Activated CD8-positive, alpha-beta memory T cell treated with anti-CD3 and anti-CD28 coated beads for 4 hours (primary cell): ENCODE results near the gene RAB42.
A peak's percentile ranks its signal among the peaks of the same experiment; 100 is the strongest.
"Not testable (repeated sequence)": the region's sequence is repeated elsewhere in the genome, so short reads cannot be mapped to it uniquely, and the experiment has no call there.

ENCODE experiments used
- DNase-seq, 2 donors: peaks; one replicate each; pipeline ENCODE4 v3.0.0-alpha.2; 2020; ENCODE audit warnings: low read depth in 2 of 2

The RAB42 gene, protein sequence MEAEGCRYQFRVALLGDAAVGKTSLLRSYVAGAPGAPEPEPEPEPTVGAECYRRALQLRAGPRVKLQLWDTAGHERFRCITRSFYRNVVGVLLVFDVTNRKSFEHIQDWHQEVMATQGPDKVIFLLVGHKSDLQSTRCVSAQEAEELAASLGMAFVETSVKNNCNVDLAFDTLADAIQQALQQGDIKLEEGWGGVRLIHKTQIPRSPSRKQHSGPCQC

GRCh38 chr1:28591708-28592320 lies at the start of gene RAB42:
Gene RAB42, plus strand, starts transcription at chr1:28592265. Its CDS starts 247 bp downstream, at chr1:28592512.
- no peak for DNase-seq

DNA sequence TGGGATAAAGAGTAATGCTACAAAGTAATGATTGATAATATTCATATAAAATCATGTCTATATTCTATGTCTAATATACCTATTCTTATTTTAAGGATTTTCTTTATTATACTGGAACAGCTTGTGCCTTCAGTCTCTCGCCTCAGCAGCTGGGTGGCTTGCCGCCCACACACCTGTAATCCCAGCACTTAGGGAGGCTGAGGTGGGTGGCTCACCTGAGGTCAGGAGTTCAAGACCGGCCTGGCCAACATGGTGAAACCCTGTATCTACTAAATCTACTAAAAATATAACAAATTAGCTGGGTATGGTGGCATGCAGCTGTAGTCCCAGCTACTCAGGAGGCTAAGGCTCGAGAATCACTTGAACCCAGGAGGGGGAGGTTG lies 46.8 kb upstream of the RAB42 start:
- no peak for DNase-seq

DNA sequence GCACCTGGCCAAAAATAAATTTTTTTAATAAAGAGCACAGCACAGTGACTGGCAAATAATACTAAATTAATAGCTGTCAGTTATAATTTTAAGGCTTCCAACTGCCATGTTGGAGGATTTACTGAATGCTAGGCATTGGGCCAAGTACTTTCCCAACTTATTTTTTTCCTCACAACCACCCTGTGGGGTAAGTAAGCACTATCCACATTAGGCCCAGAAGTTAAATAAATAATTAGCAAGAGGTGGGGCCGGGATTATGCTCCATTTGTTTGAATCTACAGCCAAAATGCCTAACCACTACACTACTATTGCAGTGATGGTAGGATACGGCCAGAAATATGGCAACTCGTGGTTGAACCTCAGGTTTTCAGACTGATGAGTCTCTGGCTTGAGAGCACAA lies 43.7 kb upstream of the RAB42 start:
- DNase-seq, result no peak

GRCh38 chr1:28551381-28551780 lies 40.7 kb upstream of the RAB42 start:
- DNase-seq, result no peak

DNA sequence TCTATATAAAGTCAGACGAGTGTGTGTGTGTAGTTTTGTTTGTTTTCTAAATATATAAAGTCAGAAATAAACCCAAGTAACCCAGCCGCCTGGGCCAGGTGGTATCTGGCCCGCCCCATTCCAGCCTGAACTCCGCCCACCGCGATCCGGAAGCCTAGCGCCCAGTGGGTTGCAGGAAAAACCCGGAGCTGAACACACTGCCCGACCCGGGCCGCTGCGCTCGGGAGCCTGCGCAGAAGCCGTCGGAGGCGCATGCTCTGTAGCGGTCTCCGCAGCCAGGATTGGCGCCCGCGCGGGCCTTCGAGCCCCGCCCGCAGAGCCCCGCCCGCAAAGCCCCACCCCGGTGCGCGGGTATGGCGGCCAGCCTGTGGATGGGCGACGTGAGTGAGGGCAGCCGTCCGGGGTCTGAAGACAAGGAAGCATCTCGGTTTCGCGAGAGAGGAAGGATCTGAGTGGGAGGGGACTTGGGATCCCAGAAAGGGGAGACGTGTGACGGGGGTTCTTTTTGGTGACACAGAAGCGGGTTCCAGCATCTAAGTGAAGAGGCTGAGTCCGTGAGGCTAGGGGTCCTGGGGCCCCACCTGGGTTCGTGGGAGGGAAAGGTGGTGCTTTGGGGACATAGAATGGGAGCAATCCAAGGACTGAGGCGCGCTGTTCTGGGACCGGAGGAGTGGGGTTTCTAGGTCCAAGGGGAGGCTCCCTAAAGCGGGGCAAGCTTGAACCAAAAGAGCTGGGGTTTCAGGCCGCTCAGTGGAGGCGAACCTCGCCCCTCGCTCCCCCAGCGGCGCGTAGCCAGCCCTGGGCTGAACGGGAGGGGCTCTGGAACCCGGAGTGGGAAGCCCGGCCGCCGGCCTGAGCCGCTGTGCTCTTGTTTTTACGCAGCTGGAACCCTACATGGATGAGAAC lies 39.1 kb upstream of the RAB42 start, which contains the start of gene TRNAU1AP:
Gene TRNAU1AP, plus strand, starts transcription at position 328 of the 906 bp plus-strand sequence. Its CDS starts 26 bp downstream, at position 354.
- peak; percentile 93 to 94 for DNase-seq

DNA sequence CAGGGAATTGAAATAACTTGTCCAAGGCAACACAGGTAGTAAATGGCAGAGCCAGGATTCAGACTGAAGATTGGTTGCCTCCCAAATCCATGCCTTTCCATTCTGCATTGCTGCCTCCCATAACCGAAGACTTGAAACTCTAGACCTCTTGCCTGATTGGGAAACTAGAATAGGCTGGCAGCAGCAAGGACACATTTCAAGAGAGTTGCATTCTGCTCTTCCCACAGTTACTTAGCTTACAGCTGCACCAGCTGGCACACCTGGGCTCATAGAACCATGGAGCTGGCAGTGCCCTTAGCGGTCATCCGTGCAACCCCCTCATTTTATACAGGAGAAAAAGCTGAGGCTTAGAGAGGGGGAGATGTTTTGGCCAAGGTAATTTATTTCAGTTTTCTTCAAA lies 31.2 kb upstream of the RAB42 start:
- no peak for DNase-seq

DNA sequence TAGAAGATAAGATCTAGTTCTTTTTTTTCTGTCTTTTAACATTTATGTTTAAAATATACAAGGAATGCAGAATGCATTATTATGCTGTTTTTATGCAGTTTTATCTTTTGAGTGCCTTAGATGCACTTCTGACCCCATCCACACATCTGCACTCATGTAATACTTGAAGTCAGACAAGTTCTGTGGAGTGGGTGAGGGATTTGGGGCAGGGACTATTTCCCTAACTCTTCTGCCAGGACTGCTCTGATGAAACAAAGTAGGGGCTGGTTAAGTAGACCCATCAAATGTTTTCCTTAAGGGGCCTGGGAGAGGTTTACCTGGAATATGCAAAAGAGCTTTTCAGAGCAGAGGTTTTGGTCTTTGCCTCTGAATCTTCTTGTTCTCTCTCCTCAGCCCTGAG lies 27.8 kb upstream of the RAB42 start:
- DNase-seq, result no peak

DNA sequence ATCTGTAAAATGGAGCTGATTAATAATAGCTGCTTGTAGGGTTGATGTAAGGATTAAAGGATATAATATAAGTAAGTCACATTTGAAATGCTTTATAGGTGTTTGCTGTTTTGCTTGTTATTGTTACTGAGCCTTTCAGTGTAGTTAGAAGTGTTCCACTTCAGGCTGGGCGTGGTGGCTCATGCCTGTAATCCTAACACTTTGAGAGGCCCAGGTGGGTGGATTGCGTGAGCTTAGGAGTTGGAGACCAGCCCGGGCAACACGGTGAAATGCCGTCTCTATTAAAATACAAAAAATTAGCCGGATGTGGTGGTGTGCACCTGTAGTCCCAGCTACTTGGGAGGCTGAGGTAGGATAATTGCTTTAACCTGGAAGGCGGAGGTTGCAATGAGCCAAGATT lies 27.0 kb upstream of the RAB42 start:
- no peak for DNase-seq

- DNase-seq, result no peak
These were observed 26.3 kb upstream of the RAB42 start for GRCh38 chr1:28565726-28566125.

DNA sequence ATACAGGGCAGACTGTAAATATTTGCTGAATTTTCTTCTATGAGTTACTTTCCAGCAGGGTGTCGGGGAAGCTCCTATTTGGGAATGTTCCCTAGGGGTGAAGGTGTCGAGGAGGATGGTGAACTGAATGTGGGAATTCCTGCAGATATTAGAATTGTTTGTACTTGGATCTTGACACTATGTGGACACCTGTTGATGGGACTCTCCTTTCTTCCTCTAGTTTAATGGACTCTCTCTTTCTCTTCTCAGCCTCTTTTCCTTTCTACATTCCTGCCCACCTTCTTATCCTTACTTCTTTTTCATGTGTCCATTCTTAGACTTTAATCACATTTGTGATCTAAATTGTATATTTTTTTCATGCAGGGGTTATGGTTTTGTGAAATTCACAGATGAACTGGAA lies 25.1 kb upstream of the RAB42 start:
- no peak for DNase-seq

DNA sequence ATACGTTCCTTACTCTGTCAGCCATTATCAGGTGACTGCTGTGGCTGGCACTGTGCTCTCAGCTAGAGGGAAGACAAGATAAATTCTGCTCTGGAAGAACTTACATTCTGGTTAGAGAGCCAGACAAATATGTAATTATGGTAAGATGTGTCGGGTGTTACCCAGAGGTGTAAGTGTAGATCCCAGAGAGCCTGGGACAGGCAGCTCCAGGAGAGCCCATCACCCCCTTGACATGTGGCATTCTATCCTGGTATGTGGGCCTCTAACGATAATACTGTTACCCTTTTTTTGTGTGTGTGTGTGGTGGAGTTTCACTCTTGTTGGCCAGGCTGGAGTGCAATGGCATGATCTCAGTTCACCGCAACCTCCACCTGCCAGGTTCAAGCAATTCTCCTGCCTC lies 20.2 kb upstream of the RAB42 start:
- DNase-seq, result no peak

- DNase-seq, result not testable (repeated sequence)
These were observed 19.2 kb upstream of the RAB42 start for GRCh38 chr1:28572891-28573290.

DNA sequence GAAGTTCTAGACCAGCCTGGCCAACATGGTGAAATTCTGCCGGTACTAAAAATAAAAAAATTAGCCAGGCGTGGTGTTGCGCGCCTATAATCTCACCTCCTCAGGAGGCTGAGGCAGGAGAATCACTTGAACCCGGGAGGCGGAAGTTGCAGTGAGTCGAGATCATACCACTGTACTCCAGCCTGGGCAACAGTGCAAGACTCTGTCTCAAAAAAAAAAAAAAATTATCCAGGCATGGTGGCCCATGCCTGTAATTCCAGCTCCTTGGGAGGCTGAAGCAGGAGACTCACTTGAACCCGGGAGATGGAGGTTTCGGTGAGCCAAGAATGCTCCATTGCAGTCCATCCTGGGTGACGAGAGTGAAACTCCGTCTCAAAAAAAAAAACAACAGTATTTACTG lies 18.5 kb upstream of the RAB42 start:
- DNase-seq, result no peak

GRCh38 chr1:28577052-28577678 lies 14.9 kb upstream of the RAB42 start:
- DNase-seq, result no peak

DNA sequence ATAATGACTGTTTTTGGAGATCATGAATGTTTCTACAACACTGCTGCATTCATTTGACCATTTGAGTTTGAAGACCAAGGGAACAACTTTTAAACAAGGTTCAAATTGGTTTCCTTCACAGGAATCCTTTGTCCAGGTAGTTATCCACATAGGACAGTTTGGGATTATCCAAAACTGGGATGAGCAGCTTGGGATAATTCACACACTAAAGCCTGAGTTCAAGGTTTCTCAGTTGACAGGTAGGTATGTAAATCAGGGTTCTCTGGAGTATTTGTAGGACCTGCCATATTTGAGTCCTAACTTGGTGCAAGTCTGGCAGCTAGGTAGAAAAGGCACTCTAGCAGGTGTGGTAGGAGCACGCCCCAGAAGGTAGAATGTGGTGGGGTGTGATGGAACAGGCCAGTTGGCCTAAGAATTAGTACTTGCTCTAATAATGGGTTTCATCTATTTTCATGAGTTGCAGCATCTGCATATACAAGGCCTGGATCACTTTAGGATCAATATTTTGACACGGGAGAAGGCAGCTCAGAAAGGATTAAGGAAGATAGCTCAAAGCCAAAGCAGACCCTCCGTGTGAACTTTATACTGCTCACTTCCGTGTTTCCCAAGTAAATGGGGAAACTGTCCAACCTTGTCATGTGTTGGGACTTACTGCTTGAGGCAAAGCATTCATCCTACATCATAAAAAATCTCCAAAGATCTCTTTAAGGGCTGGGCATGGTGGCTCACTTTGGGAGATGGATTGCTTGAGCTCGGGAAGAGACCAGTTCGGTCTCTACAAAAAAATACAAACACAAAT lies 14.1 kb upstream of the RAB42 start:
- no peak for DNase-seq

DNA sequence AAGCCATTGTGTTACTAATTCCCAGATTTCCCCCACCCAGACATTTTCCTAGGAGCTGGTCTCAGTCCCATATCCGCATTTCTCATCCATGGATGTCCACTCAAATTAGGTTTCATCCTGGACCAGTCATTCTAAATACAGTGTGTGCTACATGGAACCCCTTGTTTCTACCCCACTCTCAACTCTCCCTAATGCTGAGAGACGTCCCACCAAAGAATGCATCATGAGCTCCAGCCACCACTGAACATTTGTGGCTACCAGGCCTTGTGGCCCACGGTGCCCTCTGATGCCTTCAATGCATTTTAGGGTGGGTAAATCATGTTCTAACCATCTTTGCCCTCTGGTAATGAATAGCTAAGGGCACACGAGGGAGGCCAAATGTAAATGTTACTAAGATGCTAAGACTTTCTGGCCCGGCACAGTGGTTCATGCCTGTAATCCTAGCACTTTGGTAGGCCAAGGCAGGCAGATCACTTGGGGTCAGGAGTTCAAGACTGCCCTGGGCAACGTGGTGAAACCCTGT lies 13.3 kb upstream of the RAB42 start:
- no peak for DNase-seq

DNA sequence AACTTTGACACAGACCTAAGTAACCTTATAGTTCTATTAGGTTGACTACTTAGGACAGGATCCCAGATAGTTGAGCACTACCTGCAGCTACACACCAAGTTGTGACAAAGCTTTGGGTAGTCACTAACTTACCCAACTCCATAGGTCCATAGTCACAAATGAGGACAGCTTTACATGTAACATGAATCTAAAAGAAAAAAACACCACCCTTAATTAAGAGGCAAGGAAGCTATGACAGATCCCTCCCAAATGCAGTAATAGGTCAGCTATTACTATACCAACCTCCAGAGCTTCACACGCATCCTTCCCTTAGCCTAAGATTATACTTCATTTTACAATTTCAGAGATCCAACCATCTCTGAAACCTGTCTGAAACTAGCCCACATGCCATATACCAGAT lies 12.7 kb upstream of the RAB42 start:
- DNase-seq, result no peak

GRCh38 chr1:28580722-28581530 lies 11.1 kb upstream of the RAB42 start:
- DNase-seq, result peak; percentile 20 to 43

DNA sequence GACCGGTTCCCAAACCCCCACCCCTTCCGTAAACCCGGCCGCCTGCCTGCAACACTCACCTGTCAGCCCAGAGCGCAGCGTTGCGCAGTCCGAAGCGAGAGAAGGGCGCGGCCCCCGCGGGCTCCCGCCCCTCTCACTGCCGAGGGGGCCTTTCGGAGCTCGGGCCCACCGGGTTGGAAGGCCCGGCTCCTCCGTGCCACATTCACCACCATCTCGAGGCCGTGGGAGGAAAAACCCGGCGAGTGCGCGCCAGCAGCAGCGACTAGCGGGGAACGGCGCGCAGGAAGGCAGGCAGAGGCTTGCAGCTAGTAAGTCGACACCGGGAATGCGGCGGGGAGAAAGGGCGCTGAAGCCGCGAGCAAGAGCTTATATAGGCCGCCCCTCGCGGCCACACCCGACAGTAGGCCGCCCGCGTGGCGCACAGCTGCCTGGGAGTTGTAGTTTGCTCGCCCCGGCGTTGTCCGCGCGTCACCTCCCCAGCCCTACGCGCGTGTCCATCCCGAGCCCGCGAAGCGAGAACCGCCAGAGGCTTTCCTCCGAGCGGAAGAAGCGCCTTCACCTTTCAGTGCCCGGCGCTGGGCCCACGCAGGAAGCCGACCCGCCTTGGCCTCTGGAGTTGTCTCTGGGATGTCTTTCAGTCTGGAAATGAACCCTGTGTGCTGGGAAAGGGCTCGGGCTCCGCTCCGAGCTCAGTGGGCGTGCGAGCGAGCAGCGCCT lies 10.4 kb upstream of the RAB42 start:
- DNase-seq, result peak; percentile 82 to 86

DNA sequence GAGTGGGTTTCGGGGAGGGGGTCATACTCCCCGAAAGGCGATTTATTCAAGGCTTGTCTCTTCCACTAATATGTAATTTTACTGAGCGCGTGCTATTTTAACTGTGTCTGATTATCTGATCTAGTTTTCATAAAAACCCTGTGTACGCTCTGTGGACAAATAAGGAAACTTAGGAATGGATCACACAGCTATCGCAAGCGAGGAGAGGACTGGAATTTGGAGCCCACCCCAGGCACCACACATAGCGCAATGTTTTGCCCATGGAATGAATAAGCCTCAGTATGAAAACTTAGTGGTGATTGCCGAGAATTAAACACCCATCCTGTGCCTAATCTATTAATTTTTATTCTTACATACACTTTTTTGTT lies 9.8 kb upstream of the RAB42 start:
- DNase-seq, result no peak
